Activated T-helper 1 cell treated with anti-CD3 and anti-CD28 coated beads, Interleukin-12 subunit alpha, Interleukin-12 subunit beta, Interleukin-2, Interleukin-4 antibody, amounts not matched to agents 30 ng/mL and 10 ng/mL and 1 ng/mL, durations not matched to agents 14 hours and 24 hours and 36 hours (primary cell): ENCODE results near the gene MMP12. TPM values are rescaled to one million over a fixed set of nuclear protein-coding genes. Genes with fewer than 3 reads are reported as not detected.
"Not testable (repeated sequence)": the region's sequence is repeated elsewhere in the genome, so short reads cannot be mapped to it uniquely, and the experiment has no call there.

ENCODE experiments used
- DNase-seq: peaks from one replicate; pipeline ENCODE4 v3.0.0; 2021; ENCODE audit warnings: low spot score
- H3K27ac Mint-ChIP-seq: one replicate; pipeline ENCODE4 v1.8.0; 2021; ENCODE audit warnings: mild to moderate bottlenecking, mixed read lengths
- H3K27me3 Mint-ChIP-seq: one replicate; pipeline ENCODE4 v1.8.0; 2022; ENCODE audit warnings: mild to moderate bottlenecking, moderate library complexity, mixed read lengths; ENCODE audit not compliant: insufficient read depth
- H3K36me3 Mint-ChIP-seq: one replicate; pipeline ENCODE4 v1.8.0; 2021; ENCODE audit warnings: low read depth, mixed read lengths
- H3K4me1 Mint-ChIP-seq: one replicate; pipeline ENCODE4 v1.8.0; 2021; ENCODE audit warnings: low read depth, mixed read lengths
- H3K4me3 Mint-ChIP-seq: one replicate; pipeline ENCODE4 v1.8.0; 2021; ENCODE audit warnings: mild to moderate bottlenecking, moderate library complexity, mixed read lengths
- H3K9me3 Mint-ChIP-seq: one replicate; pipeline ENCODE4 v1.8.0; 2021; ENCODE audit warnings: mixed read lengths
- intact Hi-C: fragments of 100-400 bp; cut with micrococcal nuclease; formaldehyde crosslinking; loops from one replicate; pipeline ENCODE4 v1.15.1; 2024
- total RNA-seq: library from RNA; stranded (reverse); gene quantifications from 2 replicates; pipeline ENCODE4 v1.2.3, GENCODE V29; 2022

MMP12 gene
- 0.10 TPM in 1 of 2 replicates, not detected in the other for total RNA-seq

- Mint-ChIP-seq H3K4me3 (no peak within 1 kb of the TSS), H3K36me3 (no peaks in the 10 kb centered on the region), H3K9me3 (no peaks in the 10 kb centered on the region), H3K27ac (no peak within 1 kb of the TSS), H3K27me3 (no peaks in the 10 kb centered on the region), H3K4me1 (no peaks in the 10 kb centered on the region)
- intact Hi-C loops = no loop called here
- DNase-seq = no peak
Observed at GRCh38 chr11:102874852-102875251, at the start of gene MMP12. Gene MMP12, minus strand, starts transcription at chr11:102874982. Its CDS starts 45 bp downstream, at chr11:102874937.

- Mint-ChIP-seq H3K9me3 (no peaks in the 10 kb centered on the region), H3K27ac (no peak overlapping the region), H3K27me3 (peaks cover 5% of the 10 kb centered on the region), H3K36me3 (no peaks in the 10 kb centered on the region), H3K4me3 (no peak overlapping the region), H3K4me1 (peaks cover 7% of the 10 kb centered on the region)
- DNase-seq = no peak
- intact Hi-C loops = no loop called here
Observed at GRCh38 chr11:102921587-102922220, 46.9 kb upstream of the MMP12 start.

- Mint-ChIP-seq H3K4me3 (no peak overlapping the region), H3K9me3 (no peaks in the 10 kb centered on the region), H3K27ac (no peak overlapping the region), H3K36me3 (no peaks in the 10 kb centered on the region), H3K27me3 (peaks cover 9% of the 10 kb centered on the region), H3K4me1 (peaks cover 7% of the 10 kb centered on the region)
- DNase-seq = no peak
- intact Hi-C loops = no loop called here
Observed at GRCh38 chr11:102920118-102920684, 45.4 kb upstream of the MMP12 start.

- H3K4me3 Mint-ChIP-seq = no peak overlapping the region
- peaks cover 6% of the 10 kb centered on the region for H3K27me3 Mint-ChIP-seq
- H3K27ac Mint-ChIP-seq = no peak overlapping the region
- H3K4me1 Mint-ChIP-seq = peaks cover 3% of the 10 kb centered on the region
- no peaks in the 10 kb centered on the region for H3K36me3 Mint-ChIP-seq
- no peaks in the 10 kb centered on the region for H3K9me3 Mint-ChIP-seq
- intact Hi-C loops = loop anchor here (1.0 kb wide), 1 partner anchor 140 kb away; no protein-coding TSS in a partner anchor
- DNase-seq = no peak
Observed at GRCh38 chr11:102915044-102915375, 40.2 kb upstream of the MMP12 start.

- no peak overlapping the region for H3K27ac Mint-ChIP-seq
- DNase-seq = no peak
- intact Hi-C loops = loop anchor here (1.0 kb wide), 2 partner anchors 27 to 141 kb away; no protein-coding TSS in a partner anchor
- no peaks in the 10 kb centered on the region for H3K9me3 Mint-ChIP-seq
- H3K4me1 Mint-ChIP-seq = no peaks in the 10 kb centered on the region
- H3K36me3 Mint-ChIP-seq = no peaks in the 10 kb centered on the region
- H3K4me3 Mint-ChIP-seq = no peak overlapping the region
- peaks cover 6% of the 10 kb centered on the region for H3K27me3 Mint-ChIP-seq
Observed at GRCh38 chr11:102914238-102915043, 39.7 kb upstream of the MMP12 start.

- Mint-ChIP-seq H3K27ac (no peak overlapping the region), H3K4me1 (no peaks in the 10 kb centered on the region), H3K27me3 (peaks cover 6% of the 10 kb centered on the region), H3K36me3 (no peaks in the 10 kb centered on the region), H3K4me3 (no peak overlapping the region), H3K9me3 (no peaks in the 10 kb centered on the region)
- intact Hi-C loops = no loop called here
- DNase-seq = no peak
Observed at GRCh38 chr11:102912482-102912830, 37.7 kb upstream of the MMP12 start.

GRCh38 chr11:102911758-102912481 lies 37.1 kb upstream of the MMP12 start:
- Mint-ChIP-seq H3K9me3 (no peaks in the 10 kb centered on the region), H3K36me3 (no peaks in the 10 kb centered on the region), H3K4me1 (no peaks in the 10 kb centered on the region), H3K27ac (no peak overlapping the region), H3K27me3 (peaks cover 6% of the 10 kb centered on the region), H3K4me3 (no peak overlapping the region)
- intact Hi-C loops = no loop called here
- no peak for DNase-seq

GRCh38 chr11:102905848-102906247 lies 31.1 kb upstream of the MMP12 start:
- H3K4me3 Mint-ChIP-seq, H3K27ac Mint-ChIP-seq, intact Hi-C loops, H3K4me1 Mint-ChIP-seq, H3K9me3 Mint-ChIP-seq, DNase-seq, H3K36me3 Mint-ChIP-seq, H3K27me3 Mint-ChIP-seq: not testable (repeated sequence)

GRCh38 chr11:102903895-102904294 lies 29.1 kb upstream of the MMP12 start:
- H3K4me1 Mint-ChIP-seq, DNase-seq, intact Hi-C loops, H3K9me3 Mint-ChIP-seq, H3K4me3 Mint-ChIP-seq, H3K36me3 Mint-ChIP-seq, H3K27me3 Mint-ChIP-seq, H3K27ac Mint-ChIP-seq: not testable (repeated sequence)

- Mint-ChIP-seq H3K4me1 (no peaks in the 10 kb centered on the region), H3K27ac (no peak overlapping the region), H3K27me3 (no peaks in the 10 kb centered on the region), H3K36me3 (no peaks in the 10 kb centered on the region), H3K9me3 (peaks cover 5% of the 10 kb centered on the region), H3K4me3 (no peak overlapping the region)
- DNase-seq = no peak
- intact Hi-C loops = no loop called here
Observed at GRCh38 chr11:102900346-102900745, 25.6 kb upstream of the MMP12 start.

GRCh38 chr11:102891736-102892135 lies 17.0 kb upstream of the MMP12 start:
- Mint-ChIP-seq H3K9me3 (peaks cover 5% of the 10 kb centered on the region), H3K36me3 (no peaks in the 10 kb centered on the region), H3K4me1 (no peaks in the 10 kb centered on the region), H3K27me3 (no peaks in the 10 kb centered on the region), H3K4me3 (no peak overlapping the region), H3K27ac (no peak overlapping the region)
- no peak for DNase-seq
- intact Hi-C loops = no loop called here

GRCh38 chr11:102886999-102887398 lies 12.2 kb upstream of the MMP12 start:
- Mint-ChIP-seq H3K27ac (no peak overlapping the region), H3K4me3 (no peak overlapping the region), H3K9me3 (no peaks in the 10 kb centered on the region), H3K27me3 (no peaks in the 10 kb centered on the region), H3K36me3 (no peaks in the 10 kb centered on the region), H3K4me1 (peaks cover 11% of the 10 kb centered on the region)
- intact Hi-C loops = no loop called here
- no peak for DNase-seq

GRCh38 chr11:102883141-102883540 lies 8.4 kb upstream of the MMP12 start:
- no peak overlapping the region for H3K27ac Mint-ChIP-seq
- H3K4me1 Mint-ChIP-seq = peaks cover 11% of the 10 kb centered on the region
- no peaks in the 10 kb centered on the region for H3K36me3 Mint-ChIP-seq
- H3K27me3 Mint-ChIP-seq = no peaks in the 10 kb centered on the region
- no peak overlapping the region for H3K4me3 Mint-ChIP-seq
- DNase-seq = no peak
- intact Hi-C loops = no loop called here
- H3K9me3 Mint-ChIP-seq = no peaks in the 10 kb centered on the region
